DOHH2 (cell line): ENCODE measurements around the gene SNX20.

ENCODE experiments used
- H3F3A ChIP-seq: fragments of 200-600 bp; sonication (generic), shearing (Covaris generic); 2 replicates; pipeline ENCODE4 v1.6.0; 2016; ENCODE audit warnings: antibody characterized with exemption, mild to moderate bottlenecking; ENCODE audit not compliant: control insufficient read depth, insufficient read depth
- H3K27ac ChIP-seq: fragments of 200-600 bp; sonication (generic); 2 replicates; pipeline ENCODE4 v1.5.1; 2014; ENCODE audit warnings: low read depth, mild to moderate bottlenecking, low read length, moderate library complexity
- H3K27me3 ChIP-seq: fragments of 200-600 bp; sonication (generic); 2 replicates; pipeline ENCODE4 v1.6.1; 2014; ENCODE audit warnings: mild to moderate bottlenecking, low read length, mixed read lengths; ENCODE audit not compliant: control insufficient read depth
- H3K36me3 ChIP-seq: fragments of 200-600 bp; sonication (generic); 2 replicates; pipeline ENCODE4 v1.6.1; 2014; ENCODE audit warnings: mild to moderate bottlenecking, low read length, moderate library complexity, mixed read lengths; ENCODE audit not compliant: control insufficient read depth
- H3K4me1 ChIP-seq: fragments of 200-600 bp; sonication (generic); 2 replicates; pipeline ENCODE4 v1.6.1; 2014; ENCODE audit warnings: mild to moderate bottlenecking, low read length, mixed read lengths; ENCODE audit not compliant: control insufficient read depth
- H3K4me2 ChIP-seq: fragments of 200-600 bp; sonication (generic); 2 replicates; pipeline ENCODE4 v1.6.0; 2014; ENCODE audit warnings: mild to moderate bottlenecking, low read length, moderate library complexity
- H3K4me3 ChIP-seq: fragments of 200-600 bp; sonication (generic); 2 replicates; pipeline ENCODE4 v1.5.1; 2014; ENCODE audit warnings: mild to moderate bottlenecking, low read length, mixed read lengths
- H3K79me2 ChIP-seq: fragments of 200-600 bp; sonication (generic); 2 replicates; pipeline ENCODE4 v1.6.1; 2014; ENCODE audit warnings: mild to moderate bottlenecking, low read length, mixed read lengths; ENCODE audit not compliant: control insufficient read depth
- H3K9me2 ChIP-seq: fragments of 200-600 bp; sonication (generic); replicated peaks from 2 replicates; pipeline ENCODE4 v1.6.1; 2014; ENCODE audit warnings: mild to moderate bottlenecking, low read length, mixed read lengths; ENCODE audit not compliant: control insufficient read depth
- H3K9me3 ChIP-seq: fragments of 200-600 bp; sonication (generic); 2 replicates; pipeline ENCODE4 v1.6.1; 2014; ENCODE audit warnings: antibody characterized with exemption, low read length, mixed read lengths; ENCODE audit not compliant: control insufficient read depth, insufficient read depth
- H4K20me1 ChIP-seq: fragments of 200-600 bp; sonication (generic); 2 replicates; pipeline ENCODE4 v1.6.0; 2014; ENCODE audit warnings: low read depth, mild to moderate bottlenecking, antibody characterized with exemption, low read length, moderate library complexity; ENCODE audit not compliant: control insufficient read depth, insufficient read depth
- EZH2phosphoT487 ChIP-seq: fragments of 200-600 bp; sonication (generic); IDR thresholded peaks from 2 replicates; pipeline ENCODE4 v1.6.1; 2017; ENCODE audit warnings: borderline replicate concordance, mild to moderate bottlenecking, antibody characterized with exemption, low read length, moderate library complexity, mixed read lengths
- TF ChIP-seq, protein P1 (sequence below): fragments of 200-600 bp; sonication (generic); IDR thresholded peaks from one replicate; pipeline ENCODE4 v1.5.1; 2014; ENCODE audit warnings: antibody characterized with exemption, mild to moderate bottlenecking, low read depth, low read length; ENCODE audit not compliant: poor library complexity, severe bottlenecking

Gene SNX20

DNA sequence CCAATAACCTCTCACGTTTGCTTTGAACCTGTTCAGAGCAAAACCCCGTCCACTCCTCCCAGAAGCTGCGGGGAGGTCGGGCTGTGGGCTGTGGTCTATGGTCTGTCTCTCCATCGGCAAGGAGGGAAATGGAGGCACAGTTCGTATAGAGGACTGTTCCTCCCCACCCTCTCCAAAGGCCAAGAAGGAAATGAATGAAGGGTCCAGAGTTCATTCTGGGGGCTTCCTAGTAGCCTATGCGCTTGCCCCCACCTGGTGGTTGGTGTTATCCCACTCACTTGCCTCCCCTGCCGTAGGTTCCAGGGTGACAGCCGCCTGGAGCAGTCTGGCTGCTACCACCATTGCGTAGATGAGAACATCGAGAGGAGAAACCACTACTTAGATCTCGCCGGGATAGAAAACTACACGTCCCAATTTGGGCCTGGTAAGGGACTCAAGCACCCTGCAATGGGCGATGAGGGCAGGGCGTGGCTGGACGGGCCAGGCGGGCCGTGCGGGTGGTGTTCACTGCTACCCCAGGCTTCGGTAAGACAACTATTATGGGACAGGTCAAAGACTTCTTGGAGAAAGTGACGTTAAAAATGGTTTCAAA, 49.0 kb downstream of the SNX20 start:
- Histone ChIP-seq H3K4me3 (no peak overlapping the region), H3K79me2 (no peaks in the 10 kb centered on the region), H3K36me3 (no peaks in the 10 kb centered on the region), H3K4me2 (no peak overlapping the region), H3K4me1 (no peaks in the 10 kb centered on the region), H3K9me2 (no peaks in the 10 kb centered on the region), H3K27me3 (no peaks in the 10 kb centered on the region), H3K27ac (no peak overlapping the region), H3F3A (no peaks in the 10 kb centered on the region), H3K9me3 (no peaks in the 10 kb centered on the region), H4K20me1 (no peaks in the 10 kb centered on the region)
- no peak for TF ChIP-seq EZH2phosphoT487
- TF ChIP-seq, protein P1, sequence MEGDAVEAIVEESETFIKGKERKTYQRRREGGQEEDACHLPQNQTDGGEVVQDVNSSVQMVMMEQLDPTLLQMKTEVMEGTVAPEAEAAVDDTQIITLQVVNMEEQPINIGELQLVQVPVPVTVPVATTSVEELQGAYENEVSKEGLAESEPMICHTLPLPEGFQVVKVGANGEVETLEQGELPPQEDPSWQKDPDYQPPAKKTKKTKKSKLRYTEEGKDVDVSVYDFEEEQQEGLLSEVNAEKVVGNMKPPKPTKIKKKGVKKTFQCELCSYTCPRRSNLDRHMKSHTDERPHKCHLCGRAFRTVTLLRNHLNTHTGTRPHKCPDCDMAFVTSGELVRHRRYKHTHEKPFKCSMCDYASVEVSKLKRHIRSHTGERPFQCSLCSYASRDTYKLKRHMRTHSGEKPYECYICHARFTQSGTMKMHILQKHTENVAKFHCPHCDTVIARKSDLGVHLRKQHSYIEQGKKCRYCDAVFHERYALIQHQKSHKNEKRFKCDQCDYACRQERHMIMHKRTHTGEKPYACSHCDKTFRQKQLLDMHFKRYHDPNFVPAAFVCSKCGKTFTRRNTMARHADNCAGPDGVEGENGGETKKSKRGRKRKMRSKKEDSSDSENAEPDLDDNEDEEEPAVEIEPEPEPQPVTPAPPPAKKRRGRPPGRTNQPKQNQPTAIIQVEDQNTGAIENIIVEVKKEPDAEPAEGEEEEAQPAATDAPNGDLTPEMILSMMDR, result no peak

DNA sequence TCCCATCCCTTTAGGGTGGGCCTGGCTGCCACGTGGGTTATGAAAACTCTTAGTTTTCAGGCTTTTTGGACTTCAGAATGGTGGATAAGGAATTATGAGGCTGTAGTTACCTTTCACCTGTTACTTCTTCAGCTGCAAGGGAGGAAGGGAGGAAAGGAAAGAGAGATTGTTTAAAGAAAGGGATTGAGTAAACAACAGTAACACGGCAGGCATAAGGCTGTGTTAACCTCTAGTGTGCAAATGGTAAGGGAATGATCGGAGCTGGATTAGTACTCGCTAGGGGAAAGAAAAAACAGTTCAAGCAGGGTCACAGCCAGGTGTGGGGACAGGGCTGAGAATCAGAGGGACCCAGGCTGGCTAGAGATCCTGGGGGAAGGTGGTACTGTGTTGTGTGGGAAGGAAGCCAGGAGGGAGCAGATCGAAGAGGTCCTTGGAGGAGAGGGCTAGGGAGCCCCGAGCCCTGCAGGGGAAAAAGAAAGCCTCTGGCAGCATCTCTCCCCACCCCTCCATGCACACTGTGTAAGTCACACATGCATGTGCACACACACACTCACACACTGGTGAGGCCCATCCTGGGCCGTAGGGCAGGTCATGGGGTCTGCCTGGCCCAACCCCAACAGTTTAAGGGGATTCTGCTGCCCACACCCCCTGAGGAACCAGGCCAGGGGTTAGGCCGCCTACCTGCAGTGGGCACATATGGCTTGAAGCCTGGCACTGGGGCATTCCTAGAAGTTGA, 49.7 kb downstream of the SNX20 start:
- H3K27ac ChIP-seq, result no peak overlapping the region
- H3K27me3 ChIP-seq, result no peaks in the 10 kb centered on the region
- H3K9me2 ChIP-seq, result no peaks in the 10 kb centered on the region
- no peaks in the 10 kb centered on the region for H3K9me3 ChIP-seq
- no peaks in the 10 kb centered on the region for H3K36me3 ChIP-seq
- no peaks in the 10 kb centered on the region for H4K20me1 ChIP-seq
- no peaks in the 10 kb centered on the region for H3K4me1 ChIP-seq
- no peak overlapping the region for H3K4me2 ChIP-seq
- no peak overlapping the region for H3K4me3 ChIP-seq
- TF ChIP-seq, protein P1, result no peak
- TF ChIP-seq EZH2phosphoT487, result no peak
- H3F3A ChIP-seq, result no peaks in the 10 kb centered on the region
- no peaks in the 10 kb centered on the region for H3K79me2 ChIP-seq

DNA sequence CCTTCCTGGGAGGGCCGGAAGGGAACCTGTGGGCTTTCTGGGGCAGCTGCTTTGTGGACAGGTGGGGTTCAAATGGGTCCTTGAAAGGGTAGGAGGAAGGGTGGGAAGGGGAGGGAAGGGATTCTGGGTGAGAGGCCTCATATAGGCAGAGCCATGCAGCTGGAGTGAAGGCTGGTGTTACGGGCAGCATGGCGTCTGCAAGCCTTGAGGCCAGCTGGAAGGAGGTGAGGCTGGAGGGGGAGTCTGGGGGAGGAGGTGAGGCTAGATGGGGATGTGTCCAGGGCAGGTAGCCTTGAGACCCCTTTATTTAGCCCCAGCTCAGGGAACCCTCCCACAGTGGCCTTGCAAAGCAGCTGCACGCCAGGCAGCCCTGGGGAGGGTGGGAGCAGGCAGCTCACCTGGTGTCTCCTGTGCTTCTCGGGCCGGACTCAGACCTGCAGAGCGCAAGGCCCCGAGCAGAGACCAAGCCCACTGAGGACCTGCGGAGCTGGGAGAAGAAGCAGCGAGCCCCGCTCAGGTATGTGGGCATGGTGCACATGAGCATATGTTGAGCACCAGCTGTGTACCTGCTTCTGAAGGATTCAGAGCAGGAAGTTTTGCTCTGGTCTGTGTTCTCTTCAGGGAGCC, 50.6 kb downstream of the SNX20 start:
- Histone ChIP-seq H3K4me3 (no peak overlapping the region), H3K27me3 (no peaks in the 10 kb centered on the region), H3K9me3 (no peaks in the 10 kb centered on the region), H3K4me1 (no peaks in the 10 kb centered on the region), H3K9me2 (no peaks in the 10 kb centered on the region), H3K27ac (no peak overlapping the region), H3K36me3 (no peaks in the 10 kb centered on the region), H3K79me2 (no peaks in the 10 kb centered on the region), H3K4me2 (no peak overlapping the region), H3F3A (no peaks in the 10 kb centered on the region), H4K20me1 (no peaks in the 10 kb centered on the region)
- no peak for TF ChIP-seq EZH2phosphoT487
- TF ChIP-seq, protein P1, result no peak
